PFSK-1 (cell line): ENCODE data around the gene CREB3L1.

ENCODE experiments used
- FOXP2 ChIP-seq: optimal IDR thresholded peaks from 2 replicates; pipeline ENCODE3; 2011; ENCODE audit warnings: borderline replicate concordance, control low read depth, inconsistent platforms; ENCODE audit not compliant: insufficient read depth; ENCODE audit errors: extremely low read length, extremely low read depth
- POLR2AphosphoS5 ChIP-seq: IDR thresholded peaks from 2 replicates; pipeline ENCODE4 v1.6.1; 2012; ENCODE audit warnings: low read depth, mild to moderate bottlenecking, control low read depth, low read length, moderate library complexity
- SIN3A ChIP-seq: IDR thresholded peaks from 2 replicates; pipeline ENCODE4 v1.6.1; 2012; ENCODE audit warnings: mild to moderate bottlenecking, low read length, moderate library complexity, borderline replicate concordance; ENCODE audit not compliant: insufficient read depth
- TAF1 ChIP-seq: IDR thresholded peaks from 2 replicates; pipeline ENCODE4 v1.6.1; 2012; ENCODE audit warnings: low read length, control low read depth, borderline replicate concordance; ENCODE audit not compliant: insufficient read depth
- TF ChIP-seq, protein P1 (sequence below), 2 experiments: IDR thresholded peaks; 2 replicates each; pipeline versions ENCODE4 v1.6.1 to v1.8.0; 2011 to 2012; ENCODE audit warnings: low read depth in 2 of 2, low read length in 2 of 2, control low read depth in 1 of 2, inconsistent platforms in 1 of 2, mild to moderate bottlenecking in 1 of 2, moderate library complexity in 1 of 2; ENCODE audit not compliant: insufficient read depth in 1 of 2

The CREB3L1 gene

GRCh38 chr11:46343520-46343919 lies 66.1 kb downstream of the CREB3L1 start:
- TF ChIP-seq SIN3A (no peak), TAF1 (no peak), POLR2AphosphoS5 (no peak), FOXP2 (no peak)
- TF ChIP-seq, protein P1, sequence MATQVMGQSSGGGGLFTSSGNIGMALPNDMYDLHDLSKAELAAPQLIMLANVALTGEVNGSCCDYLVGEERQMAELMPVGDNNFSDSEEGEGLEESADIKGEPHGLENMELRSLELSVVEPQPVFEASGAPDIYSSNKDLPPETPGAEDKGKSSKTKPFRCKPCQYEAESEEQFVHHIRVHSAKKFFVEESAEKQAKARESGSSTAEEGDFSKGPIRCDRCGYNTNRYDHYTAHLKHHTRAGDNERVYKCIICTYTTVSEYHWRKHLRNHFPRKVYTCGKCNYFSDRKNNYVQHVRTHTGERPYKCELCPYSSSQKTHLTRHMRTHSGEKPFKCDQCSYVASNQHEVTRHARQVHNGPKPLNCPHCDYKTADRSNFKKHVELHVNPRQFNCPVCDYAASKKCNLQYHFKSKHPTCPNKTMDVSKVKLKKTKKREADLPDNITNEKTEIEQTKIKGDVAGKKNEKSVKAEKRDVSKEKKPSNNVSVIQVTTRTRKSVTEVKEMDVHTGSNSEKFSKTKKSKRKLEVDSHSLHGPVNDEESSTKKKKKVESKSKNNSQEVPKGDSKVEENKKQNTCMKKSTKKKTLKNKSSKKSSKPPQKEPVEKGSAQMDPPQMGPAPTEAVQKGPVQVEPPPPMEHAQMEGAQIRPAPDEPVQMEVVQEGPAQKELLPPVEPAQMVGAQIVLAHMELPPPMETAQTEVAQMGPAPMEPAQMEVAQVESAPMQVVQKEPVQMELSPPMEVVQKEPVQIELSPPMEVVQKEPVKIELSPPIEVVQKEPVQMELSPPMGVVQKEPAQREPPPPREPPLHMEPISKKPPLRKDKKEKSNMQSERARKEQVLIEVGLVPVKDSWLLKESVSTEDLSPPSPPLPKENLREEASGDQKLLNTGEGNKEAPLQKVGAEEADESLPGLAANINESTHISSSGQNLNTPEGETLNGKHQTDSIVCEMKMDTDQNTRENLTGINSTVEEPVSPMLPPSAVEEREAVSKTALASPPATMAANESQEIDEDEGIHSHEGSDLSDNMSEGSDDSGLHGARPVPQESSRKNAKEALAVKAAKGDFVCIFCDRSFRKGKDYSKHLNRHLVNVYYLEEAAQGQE (IDR thresholded peaks at IDR 0.05; ENCODE audit: insufficient read depth in 1 of 2, low read depth in 2 of 2, low read length in 2 of 2): no peak

DNA sequence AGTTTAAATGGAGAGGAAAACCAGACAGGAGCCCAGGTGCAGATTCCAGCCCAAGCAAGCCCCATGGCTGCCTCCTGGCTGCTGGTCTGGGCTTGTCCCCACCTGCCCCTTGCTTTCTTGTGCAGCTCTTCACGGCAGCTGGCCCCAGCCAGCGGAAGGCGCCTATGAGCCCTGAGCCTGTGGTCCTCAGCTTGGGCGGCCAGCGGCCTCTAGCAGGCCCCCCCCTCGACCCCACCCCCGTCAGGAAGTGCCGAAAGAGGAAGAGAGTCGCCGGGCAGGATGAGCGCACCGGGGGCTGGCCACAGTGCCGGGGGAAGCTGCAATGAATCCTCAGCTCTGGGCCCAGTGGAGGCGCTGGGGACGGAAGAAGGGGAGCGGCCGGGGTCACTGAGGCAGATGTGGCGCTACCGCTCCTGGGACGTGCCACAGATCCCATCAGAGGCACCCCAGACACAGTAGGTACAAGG lies 67.7 kb downstream of the CREB3L1 start:
- peak; percentile 68; the same call in 1 of the 2 replicates for TF ChIP-seq POLR2AphosphoS5
- TF ChIP-seq SIN3A: peak; percentile 84; the same call in 1 of the 2 replicates
- no peak for TF ChIP-seq FOXP2
- TF ChIP-seq, protein P1 (IDR thresholded peaks at IDR 0.05; ENCODE audit: insufficient read depth in 1 of 2, low read depth in 2 of 2, low read length in 2 of 2): 0 out of 4 replicates have a peak, but pooled peaks of 1 of the 2 experiments have one; percentile 12
- peak; percentile 67 for TF ChIP-seq TAF1

DNA sequence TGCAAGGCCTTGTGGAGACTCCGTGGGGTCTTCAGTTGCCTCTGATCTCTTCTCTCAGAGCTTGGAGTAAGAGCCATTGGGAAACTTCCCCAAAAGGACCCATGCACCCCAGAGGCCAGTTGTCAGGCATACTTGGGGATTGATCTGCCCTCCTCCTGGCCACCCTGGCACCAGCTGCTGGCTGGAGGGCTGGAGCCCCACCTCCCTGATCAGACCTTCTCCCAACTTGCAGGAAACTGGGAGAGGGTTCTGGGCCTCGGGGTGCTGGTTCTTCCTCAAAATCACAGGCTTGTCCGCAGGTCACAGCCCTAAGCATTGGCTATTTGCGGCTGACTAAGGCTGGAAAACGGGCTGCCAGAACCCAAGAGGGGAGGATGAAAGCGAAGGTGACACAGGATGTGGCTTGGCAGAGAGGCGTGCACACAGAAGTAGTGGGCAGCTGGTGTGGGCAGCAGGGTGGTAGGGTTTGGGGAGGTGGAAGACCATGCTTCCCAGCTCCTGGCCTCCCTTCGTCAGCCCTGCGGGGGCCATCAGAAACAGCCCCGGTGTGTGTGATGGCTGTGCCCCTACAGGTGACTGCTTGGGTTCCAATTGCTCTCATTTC lies 68.5 kb downstream of the CREB3L1 start:
- TF ChIP-seq SIN3A (no peak), TAF1 (no peak), POLR2AphosphoS5 (no peak)

DNA sequence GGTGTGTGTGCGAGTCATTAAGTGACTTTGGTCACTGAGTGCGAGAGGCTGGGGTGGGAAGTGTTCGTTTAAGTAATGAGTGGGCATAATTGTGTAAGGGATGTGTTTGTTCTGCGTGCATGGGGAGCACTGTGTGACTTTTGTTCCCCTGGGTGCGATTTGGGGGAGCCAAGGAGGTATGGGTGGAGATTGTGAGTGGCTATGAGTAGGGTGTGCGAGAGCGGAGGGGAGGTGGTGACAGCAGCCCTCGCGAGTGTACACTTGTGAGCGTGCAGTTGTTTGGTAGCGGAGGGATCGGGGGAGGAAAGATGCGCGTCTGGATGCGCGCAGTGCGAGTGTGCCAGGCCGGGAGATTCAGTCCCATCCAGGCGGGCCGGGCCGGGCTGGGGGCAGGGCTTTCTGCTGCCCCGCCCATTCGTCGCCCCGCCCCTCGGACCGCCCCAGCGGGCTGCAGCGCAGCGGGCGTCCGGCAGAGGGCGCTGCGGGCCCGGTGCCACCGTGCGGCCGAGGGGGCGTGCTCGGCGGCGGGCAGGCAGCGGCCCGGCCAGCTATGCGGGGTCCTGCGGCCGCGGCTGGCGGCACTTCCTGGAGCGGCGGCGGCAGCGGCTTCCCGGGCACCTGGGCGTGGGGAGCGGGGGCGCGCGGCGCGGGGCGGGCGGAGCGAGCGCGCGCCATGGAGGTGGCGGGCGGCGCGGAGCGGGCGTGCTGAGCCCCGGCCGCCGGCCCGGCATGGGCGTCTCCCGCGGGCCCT lies 69.6 kb downstream of the CREB3L1 start, which contains the start of gene DGKZ:
TSS of gene DGKZ (plus strand) at position 578 of the 751 bp plus-strand sequence. CDS start 197 bp downstream, outside the sequence.
- TF ChIP-seq FOXP2: no peak
- peak; percentile 65; the same call in 1 of the 2 replicates for TF ChIP-seq TAF1
- no peak; the same call in 1 of the 2 replicates for TF ChIP-seq SIN3A
- TF ChIP-seq, protein P1 (IDR thresholded peaks at IDR 0.05; ENCODE audit: insufficient read depth in 1 of 2, low read depth in 2 of 2, low read length in 2 of 2): peak in 1 of 2 experiments; percentile 40; a peak in 2 of 4 replicates
- peak; percentile 70; the same call in 1 of the 2 replicates for TF ChIP-seq POLR2AphosphoS5

DNA sequence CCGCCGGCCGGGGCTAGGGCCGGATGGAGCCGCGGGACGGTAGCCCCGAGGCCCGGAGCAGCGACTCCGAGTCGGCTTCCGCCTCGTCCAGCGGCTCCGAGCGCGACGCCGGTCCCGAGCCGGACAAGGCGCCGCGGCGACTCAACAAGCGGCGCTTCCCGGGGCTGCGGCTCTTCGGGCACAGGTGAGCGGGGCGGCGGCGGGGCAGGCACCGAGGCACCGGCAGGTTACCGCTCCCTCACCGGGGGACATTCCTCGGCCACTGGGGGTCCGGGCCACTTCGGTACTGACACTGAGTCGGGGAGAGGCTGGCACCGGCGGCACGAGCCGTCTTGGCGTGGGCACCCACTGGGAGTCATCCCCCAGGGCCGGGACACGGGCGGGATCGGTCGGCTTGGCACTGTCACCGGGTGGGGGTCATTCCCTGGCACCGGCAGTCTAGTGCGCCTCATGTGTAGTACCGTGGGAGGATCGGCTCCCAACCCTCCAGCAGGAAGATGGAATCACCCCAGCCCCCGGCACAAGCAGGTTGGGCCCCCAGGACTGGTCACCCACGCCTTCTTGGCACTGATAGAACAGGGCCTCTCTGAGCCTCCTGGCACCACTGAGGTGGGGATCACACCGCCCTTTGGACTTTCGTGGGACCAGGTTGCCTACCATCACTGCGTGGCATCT lies 70.3 kb downstream of the CREB3L1 start:
- TF ChIP-seq TAF1 (no peak), POLR2AphosphoS5 (no peak), SIN3A (no peak), FOXP2 (no peak)
- TF ChIP-seq, protein P1 (IDR thresholded peaks at IDR 0.05; ENCODE audit: insufficient read depth in 1 of 2, low read depth in 2 of 2, low read length in 2 of 2): no peak
